DMS153 (cell line): ENCODE measurements around the gene SOX12.

Source experiments
- DNase-seq: peaks from one replicate; lab custom pipeline; 2025; lab: John Stamatoyannopoulos, UW

Gene SOX12

DNA sequence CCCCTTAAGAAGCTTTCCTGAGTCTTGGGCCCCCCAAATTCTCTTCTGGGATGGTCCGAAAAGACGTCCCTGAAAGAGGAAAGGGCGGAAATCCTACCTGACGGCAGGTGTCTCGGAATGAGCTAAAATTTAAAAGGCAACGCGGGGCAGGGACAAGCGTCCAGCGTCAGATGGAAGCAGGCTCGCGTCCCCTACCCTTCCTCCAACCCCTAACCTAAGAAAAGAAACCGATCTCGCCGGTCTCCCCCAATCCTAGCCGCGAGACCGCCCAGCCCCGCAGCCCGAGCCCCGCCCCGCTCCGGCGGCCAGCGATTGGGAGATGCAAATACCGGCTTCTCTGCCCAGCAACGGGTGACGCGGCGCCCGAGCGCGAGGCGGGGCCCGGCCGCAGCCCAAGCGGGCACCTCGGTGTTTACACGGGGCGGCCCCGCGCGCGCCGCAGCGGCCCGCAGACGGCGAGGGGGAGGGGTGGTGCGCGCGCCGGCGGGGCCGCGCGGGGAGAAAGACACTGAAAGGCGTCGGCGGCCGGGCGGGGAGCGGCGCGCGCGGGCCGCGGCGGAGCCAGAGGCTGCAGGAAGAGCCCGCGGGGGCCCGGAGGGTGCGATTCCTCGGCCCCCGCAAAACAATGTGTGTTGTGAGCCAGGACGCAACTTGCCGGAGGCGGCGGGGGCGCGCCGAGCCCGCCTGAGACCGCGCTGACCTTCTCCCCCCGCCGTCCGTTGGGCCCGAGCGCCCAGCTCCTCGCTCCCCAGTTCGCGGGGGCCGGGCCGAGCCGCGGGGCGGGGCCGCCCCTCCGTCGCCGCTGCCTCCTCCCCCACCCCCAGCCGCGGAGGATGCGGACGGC is at the start of gene SOX12:
Gene SOX12 (plus strand): TSS at position 508 of the 844 bp plus-strand sequence. CDS start 373 bp downstream, outside the sequence.
- peak; percentile 89 for DNase-seq

DNA sequence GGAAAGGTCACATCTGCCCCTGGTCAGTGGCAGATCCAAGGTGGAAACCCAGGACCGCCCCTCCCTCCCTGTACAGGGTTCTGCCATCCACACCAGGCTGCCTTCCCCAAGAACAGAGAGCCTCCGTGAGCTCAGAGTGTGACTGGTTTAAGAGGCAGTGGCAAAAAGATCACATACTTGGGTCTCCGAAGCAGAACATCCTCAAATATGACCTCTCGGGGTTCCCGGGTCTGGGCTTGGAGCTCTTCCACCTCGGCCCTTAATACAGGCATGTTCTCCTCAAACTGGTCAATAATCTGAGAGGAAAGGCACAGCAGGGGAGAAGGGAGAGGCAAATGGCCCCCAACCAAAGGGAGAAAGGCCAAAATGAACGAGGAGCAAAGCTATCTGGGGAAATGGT is 49.6 kb upstream of the SOX12 start:
- DNase-seq = no peak

DNA sequence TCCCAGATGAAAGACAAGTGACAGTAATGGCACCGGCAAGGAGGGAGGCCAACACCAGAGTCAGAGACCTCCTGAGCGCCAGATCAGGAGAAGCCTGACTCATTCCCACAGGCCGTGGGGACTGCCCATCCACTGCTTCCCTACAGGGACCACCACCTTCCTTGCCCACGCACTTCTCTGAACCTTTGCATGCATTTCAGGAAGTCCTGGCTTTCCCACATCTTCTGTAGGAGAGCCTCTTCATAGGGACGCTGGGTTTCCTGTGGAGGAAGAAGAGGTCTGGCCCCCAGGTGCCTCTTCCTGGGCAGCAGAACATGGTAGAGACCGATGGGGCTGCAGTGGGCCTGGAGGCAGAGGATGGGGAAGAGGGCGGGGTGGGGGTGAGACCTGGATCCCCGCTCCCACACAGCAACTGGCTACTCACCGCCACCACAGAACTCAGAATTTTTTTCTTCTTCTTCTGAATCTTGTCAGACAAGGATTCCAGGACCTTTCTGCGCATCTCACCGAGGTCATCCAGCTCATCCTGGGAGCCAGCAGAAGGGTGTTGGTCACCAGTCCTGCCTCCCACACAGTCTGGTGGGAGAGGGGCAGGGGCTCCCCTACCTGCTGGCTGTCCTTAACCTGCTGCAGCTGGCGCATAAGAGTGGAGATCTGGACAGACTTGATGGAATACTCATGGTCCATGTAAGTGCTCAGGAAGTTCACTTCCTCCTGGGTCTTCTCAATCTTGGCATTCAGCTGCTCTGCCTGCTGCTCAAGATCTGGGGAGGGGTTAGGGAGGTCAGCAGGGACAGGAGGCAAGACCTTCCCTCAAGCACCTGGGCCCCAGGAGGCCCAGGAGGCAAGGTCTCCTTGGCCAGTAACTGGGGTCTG is 48.5 kb upstream of the SOX12 start:
- DNase-seq = no peak

DNA sequence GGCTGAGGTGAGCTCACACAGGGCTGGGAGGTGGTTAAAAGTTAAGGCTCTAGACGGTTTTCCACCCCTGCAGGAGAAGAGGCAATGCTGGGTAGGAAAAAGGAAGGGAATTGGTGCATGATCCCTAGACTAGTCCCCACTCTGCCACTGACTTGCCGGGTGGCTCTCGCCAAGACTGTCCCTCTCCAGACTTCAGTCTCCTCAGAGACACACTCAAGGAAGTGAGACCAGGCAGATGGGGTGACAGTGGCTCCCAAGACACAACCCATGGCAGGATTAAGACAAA is 47.9 kb upstream of the SOX12 start:
- no peak for DNase-seq

DNA sequence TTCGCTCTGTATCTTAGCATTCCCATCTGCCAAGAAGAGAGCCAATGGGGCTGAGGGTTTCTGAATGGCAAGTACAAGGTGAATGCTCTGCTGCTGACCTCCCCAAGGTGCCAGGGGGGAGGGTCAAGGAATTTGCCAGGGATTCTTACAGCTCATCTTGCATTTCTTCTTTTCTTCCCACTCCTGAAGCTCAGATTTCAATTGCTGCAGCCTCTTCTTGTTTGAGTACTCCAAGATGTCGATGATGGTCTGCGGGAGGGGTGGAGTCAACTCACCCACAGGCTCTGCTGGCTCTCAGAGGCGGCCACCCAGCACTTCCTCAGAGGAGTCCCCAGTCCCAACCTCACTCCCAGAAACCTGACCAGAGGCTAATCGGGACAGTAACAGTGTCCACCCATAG is 47.2 kb upstream of the SOX12 start:
- no peak for DNase-seq

DNA sequence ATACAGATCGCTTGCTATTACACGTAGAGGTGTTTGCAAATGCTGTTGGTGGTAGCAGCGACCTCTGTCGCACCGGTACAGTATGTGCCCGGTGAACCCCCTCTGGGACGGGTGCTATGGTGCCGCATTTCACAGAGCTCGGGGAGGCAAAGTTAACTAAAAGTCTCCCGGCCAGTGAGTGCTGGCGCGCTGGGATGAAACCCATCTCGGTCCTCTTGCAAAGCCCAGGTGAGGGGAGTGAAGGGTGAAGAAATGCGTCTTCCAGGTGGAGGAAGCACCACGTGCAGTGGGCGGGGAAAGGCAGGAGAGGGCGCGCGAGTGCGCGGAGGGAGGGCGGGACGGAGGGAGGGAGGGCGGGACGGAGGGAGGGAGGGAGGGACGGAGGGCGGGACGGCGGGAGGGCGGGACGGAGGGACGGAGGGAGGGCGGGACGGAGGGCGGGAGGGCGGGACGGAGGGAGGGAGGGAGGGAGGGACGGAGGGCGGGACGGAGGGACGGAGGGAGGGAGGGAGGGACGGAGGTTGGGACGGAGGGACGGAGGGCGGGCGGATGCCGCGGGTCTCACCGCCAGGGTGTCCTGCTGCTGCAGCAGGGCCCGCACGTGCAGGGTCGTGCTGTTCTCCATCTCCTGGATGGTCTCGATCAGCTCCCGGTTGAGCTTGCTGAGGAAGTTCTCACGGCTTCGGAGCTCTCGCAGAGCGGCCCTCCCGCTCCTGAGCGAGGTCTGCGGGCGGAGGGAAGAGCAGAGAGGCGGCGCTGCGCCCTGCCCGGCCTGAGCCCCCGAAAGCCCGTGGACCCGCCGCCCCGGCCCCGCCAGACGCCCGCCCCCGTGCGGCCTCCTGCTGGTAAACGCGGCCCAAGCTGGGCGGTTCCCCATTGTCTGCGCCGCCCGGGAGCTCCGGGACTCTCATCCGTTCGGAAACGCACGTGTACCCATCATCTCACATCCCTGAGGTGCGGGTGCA is 46.5 kb upstream of the SOX12 start:
- DNase-seq = no peak

DNA sequence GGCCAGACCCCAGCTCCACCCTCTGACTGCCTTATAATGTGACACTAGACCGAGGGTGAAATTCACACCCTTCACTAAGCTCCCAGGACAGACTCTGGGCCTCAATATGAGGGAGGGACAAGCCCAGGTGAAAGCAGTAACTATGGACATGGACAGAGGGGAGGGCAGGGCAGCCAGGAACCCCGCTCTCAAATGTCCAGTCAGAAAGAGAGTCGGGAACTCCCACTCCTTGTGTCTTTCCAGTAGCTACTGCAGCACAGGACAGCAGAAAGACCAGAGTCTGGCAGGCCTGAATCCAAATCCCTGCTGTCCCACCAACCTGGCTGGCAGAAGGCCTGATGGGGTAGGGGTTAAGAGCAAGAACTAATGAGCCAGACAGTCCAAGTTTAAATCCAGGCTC is 41.2 kb upstream of the SOX12 start:
- DNase-seq = no peak

DNA sequence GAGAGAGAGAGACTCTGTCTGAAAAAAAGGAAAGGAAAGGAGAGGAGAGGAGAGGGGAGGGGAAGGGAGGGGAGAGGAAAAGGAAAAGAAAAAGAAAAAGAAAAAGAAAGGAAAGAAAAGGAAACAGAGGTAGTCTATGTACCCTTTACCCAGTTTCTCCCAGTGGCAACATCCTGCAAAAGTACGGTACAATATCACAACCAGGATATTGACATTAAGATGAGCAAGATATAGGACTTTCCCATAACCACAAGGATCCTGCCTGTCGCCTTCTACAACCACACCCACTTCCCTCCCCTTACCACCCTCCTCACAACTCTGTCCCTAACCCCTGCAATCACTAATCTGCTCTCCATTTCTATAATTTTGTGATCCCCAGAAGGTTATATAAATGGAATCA is 38.8 kb upstream of the SOX12 start:
- no peak for DNase-seq

DNA sequence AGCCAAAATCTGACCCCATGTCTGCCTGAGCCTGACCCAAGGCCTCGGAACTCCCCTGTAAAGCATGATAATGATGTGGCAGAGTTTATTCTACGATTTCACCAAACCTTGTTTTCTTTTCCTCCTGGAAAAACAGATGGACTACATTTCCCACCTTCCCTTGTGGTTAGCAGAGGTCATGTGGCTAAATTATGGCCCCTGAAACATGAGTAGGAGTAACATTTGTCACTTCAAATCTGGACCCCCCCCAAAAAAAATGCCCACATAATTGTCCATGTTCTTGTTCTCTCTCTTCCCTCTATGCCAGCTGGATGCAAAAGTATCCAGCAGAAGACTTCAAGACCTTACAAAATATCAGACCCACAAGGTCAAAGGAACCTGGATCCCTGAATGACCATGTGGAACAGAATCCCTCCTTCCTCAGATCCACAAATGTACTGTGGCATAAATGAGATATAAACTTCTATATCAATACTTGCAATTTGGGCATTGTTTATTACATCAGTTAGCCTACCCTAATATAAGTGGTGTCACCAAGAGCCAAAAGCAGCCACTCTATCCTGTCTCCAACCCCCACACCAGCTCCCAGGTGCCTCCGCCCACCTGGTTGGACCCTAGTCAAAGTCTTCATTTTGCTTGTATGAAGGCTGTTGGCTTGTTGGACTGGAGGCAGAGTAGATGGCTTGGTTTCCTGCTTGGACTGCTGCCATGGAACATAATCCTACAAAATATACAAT is 36.2 kb upstream of the SOX12 start:
- no peak for DNase-seq

DNA sequence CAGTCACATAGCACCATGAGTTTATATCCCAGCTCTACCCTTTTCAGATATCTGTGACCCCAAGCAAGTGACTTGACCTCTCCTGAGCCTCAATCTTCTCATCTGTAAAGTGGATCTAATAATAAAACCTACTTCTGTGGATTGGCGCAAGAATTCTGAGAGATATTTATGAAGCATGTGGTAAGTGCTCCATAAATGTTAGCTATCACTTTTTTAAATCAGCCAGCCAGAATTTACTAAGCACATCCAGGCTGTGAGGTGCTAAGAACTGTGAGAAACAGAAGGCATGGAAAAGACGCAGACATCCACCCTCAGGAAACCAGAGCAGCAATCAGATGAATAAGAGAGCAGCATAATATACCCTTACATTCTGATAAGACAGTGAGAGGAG is 35.7 kb upstream of the SOX12 start:
- no peak for DNase-seq

DNA sequence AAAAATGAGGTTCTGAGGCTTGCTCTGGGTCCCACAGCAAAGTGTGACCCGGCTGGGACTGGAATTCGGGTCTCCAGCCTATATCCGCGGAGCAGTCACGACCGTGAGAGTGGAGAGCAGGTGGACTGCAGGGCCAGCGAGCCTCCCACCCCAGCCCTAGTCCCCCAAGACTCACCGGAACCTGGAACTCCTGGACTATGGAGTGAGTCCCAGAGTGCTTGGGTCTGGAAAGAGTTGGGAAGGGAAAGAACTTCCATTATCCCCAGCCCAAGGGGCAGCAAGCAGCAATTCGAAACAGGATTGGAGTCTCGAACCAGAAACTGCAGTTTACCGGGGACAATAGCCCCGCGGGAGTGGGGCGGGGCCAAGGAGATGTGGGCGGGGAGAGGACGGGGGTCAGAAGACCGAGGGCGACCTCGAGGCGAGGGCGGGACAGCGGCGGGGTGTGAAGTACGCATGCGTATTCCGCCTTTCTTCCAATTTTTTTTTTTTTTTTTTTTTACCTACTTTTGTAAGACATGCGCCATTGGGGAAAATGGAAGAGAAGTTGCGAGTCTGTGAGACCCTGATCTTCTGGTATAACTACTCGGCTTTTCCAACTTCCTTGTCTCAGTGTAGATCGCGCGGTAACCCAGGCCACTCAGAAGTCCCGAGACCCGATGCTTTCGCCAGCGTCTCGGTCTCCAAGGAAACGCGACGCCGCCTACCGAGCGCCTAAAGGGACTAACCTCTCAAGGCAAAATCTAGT is 35.1 kb upstream of the SOX12 start, which contains the start of gene C20orf96:
Gene C20orf96 (minus strand): TSS at position 667 of the 748 bp plus-strand sequence. CDS start 140 bp downstream, at position 527.
- DNase-seq = peak; percentile 84

DNA sequence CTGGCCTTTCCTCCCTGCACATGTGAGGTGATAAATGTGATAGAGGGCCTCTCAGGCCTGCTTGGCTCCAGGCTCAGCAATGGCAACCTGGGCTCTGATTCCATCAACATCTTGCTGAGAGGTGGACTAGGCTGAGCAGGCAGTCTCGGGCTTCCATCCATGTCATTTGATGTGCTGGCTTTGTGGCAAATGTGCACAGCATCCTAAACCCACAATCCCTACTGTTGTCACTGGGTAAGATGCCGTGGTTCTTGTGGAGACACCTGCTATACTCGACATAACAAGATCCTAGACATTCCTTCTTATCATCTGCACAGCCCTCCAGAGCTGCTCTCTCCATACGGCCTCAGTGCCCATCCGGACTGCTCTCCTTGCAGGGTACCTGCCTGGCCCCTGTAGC is 30.8 kb upstream of the SOX12 start:
- DNase-seq = no peak

DNA sequence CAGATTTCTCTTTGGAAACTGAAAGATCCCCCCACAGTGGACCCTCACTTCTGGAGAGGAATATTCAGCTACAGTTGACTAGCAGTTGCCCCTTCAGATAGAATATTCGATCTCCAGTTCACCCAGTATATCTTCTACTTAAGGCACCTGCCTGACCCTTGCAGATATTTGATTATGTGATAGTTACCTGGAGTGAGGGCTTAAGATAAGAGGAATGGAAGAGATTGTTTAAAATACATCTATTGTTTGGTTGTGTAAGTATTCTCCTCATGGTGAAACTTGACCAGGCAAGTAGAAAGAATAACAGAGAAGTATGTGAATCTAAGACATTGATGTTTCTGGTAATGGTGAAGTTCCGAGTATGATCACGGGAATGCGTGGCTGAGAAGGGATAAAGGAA is 29.5 kb upstream of the SOX12 start:
- no peak for DNase-seq

DNA sequence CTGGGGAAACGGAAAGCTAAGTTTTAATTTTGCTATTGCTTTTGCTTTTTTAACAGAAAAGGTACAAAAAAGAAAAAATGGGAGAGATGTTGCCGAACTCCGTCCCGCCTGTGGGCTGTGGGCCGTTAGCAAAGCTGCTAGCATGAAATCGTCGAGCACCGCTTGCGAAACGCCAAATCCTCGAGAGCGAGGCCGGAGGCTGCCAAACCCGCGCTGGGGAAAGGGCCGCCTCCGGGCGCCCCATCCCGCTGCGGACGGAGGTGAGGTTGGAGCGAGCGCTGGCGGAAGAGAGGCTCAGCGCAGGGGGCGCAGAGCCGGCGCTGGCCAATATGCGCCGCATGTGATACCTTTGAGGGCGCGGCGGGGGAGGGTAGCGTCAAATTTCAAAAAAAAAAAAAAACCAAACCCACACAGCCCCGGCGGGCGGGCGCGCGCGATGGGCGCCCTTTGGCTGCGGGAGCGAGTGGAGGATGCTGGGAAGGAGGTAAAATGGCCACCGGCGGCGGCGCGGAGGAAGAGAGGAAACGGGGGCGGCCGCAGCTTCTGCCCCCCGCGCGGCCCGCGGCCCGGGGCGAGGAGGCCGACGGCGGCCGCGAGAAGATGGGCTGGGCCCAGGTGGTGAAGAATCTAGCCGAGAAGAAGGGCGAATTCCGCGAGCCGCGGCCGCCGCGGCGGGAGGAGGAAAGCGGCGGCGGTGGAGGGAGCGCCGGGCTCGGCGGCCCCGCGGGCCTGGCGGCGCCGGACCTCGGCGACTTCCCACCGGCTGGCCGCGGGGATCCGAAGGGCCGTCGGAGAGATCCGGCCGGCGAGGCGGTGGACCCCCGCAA is 28.0 kb upstream of the SOX12 start, which contains the start of gene ZCCHC3:
Gene ZCCHC3 (plus strand): TSS at position 473 of the 827 bp plus-strand sequence. CDS start 17 bp downstream, at position 490.
- peak; percentile 94 for DNase-seq

DNA sequence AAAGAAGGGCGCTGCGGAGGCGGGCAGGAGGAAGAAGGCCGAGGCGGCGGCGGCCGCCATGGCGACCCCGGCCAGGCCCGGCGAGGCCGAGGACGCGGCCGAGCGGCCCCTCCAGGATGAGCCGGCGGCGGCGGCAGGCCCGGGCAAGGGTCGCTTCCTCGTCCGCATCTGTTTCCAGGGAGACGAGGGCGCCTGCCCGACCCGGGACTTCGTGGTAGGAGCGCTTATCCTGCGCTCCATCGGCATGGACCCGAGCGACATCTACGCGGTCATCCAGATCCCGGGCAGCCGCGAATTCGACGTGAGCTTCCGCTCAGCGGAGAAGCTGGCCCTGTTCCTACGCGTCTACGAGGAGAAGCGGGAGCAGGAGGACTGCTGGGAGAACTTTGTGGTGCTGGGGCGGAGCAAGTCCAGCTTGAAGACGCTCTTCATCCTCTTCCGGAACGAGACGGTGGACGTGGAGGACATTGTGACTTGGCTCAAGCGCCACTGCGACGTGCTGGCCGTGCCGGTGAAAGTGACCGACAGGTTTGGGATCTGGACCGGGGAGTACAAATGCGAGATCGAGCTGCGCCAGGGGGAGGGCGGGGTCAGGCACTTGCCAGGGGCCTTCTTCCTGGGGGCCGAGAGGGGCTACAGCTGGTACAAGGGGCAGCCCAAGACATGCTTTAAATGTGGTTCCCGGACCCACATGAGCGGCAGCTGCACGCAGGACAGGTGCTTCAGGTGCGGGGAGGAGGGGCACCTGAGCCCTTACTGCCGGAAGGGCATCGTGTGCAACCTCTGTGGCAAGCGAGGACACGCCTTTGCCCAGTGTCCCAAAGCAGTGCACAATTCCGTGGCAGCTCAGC is 27.2 kb upstream of the SOX12 start:
- DNase-seq = peak; percentile 32

DNA sequence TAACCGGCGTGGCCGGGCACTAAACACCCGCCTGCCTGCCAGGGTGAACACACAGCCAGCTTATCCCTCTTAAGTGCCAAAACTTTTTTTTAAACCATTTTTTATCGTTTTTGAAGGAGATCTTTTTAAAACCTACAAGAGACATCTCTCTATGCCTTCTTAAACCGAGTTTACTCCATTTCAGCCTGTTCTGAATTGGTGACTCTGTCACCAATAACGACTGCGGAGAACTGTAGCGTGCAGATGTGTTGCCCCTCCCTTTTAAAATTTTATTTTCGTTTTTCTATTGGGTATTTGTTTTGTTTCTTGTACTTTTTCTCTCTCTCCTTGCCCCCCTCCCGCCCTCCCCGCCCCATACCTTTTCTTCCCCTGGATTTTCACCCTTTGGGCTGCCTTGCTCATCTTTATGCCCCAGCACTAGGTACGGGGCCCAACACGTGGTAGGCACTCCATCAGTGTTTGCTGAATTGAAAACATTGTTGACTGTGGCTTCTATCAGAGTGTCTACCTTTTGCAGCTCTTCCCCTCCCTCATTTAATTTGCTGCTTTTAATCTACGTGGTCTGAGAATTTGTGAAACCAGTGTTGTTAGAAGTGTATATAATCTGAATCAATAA is 26.5 kb upstream of the SOX12 start:
- no peak for DNase-seq

DNA sequence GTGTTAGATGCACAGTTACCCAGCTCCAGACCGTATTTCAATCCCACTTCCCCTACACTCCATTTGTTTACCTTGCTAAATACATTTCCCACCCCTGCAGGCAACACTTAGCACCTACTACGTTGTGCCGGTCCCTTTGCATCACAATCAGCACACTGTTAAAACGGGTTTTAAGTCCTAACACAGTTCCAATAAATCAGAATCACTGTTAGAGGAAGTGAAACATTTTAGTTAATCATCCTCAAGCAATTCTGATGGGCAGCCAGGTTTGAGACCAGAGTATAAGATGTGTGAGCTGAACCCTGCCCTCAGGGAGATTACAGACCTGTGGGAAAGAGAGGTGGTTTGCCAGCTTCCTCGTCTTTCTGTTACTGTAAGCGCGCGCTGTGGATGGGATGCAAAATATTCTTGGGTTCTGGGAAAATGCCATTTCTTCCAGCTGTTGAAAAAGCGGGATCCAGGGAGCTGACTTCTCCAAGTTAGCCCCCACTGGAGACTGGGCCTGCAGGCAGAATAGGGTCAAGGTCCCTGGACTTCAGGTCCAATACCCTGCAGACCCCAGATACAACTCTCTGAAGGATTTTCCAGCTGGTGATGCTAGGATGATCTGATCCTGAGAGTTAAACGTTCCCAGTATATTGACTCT is 24.9 kb upstream of the SOX12 start:
- no peak for DNase-seq
